GM18508 (cell line): Measurements from ENCODE around the gene DAPP1.
A peak's percentile ranks its signal among the peaks of the same experiment; 100 is the strongest.

Experiments
- ATAC-seq: cut with Tn5 transposase; IDR thresholded peaks from one replicate; pipeline ENCODE4 v1.9.1; 2021; ENCODE audit warnings: moderate number of reproducible peaks; ENCODE audit not compliant: insufficient read depth, unreplicated experiment

DAPP1 gene

DNA sequence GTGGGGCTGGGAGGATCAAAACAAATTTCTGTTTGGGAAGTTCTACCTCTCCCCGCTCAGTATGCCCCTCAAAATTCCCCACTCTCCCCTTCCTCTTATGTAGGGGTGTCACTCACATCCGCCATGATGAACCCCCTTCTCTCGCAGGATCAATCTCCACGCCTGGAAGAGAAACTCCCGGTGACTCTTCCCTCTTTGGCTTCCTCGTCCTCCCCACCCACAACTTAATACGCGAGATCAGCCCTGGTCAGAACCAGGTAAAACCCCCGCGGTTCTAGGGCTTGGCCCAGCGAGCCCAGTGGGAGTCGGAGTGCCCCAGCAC, 77.2 kb downstream of the DAPP1 start:
- no peak for ATAC-seq

DNA sequence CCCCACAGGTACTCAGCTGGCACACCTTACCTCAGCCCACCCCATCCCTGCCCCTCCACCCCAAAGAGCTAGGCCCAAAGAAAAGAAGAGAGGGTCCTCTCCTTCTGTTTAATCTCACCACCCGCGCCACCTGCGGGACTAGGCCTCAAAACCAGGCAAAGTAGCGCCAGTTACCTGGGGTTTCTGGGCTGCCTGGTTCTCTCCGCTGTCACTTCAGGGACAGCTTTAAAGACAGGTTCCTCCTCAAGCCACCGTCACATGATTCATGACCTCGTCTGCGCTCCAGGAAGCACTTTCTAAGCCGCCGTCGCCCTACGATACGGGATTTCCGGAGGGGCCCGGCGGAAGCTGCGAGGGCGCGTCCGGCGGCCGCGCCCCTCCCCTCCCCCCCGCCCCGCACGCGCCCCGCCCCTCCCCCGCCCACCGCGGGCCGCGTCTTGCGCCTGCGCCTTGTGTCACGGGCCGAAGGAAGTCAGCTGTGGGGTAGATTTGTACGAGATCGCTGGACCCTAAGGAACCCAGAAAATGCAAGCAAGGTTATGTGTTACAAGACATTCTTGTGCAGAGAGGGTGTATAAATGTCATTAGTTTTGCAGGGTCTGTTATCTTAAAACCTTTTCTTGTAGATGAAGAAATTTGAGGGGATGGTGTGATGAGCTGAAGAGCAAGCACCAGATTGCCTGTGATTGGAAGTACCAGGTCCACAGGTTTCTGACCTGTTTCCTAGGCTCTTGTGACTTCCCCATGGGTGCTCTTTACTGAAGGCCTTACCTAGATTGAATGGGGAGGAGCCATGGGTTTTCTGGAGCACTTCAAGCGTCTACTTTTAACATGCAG, 77.8 kb downstream of the DAPP1 start, which contains the start of gene LAMTOR3:
LAMTOR3 (minus strand) TSS at position 267 of the 837 bp plus-strand sequence. CDS start 464 bp downstream, outside the sequence.
- ATAC-seq, result peak; percentile 98

DNA sequence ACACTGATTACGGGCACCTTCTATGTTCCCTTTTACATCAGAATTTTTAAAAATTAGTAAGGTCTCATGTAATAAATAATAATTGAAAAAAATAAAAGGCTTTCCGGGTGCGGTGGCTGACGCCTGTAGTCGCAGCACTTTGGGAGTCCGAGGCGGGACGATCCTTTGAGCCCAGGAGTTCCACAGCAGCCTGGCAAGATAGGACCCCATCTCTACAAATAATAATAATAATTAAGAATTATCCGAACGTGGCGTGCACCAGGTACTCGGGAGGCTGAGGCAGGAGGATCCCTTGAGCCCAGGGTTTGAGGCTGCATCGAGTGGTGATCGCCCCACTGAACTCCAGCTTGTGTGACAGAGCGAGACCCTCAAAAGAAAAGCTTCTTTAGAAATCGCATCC, 78.4 kb downstream of the DAPP1 start:
- no peak for ATAC-seq

DNA sequence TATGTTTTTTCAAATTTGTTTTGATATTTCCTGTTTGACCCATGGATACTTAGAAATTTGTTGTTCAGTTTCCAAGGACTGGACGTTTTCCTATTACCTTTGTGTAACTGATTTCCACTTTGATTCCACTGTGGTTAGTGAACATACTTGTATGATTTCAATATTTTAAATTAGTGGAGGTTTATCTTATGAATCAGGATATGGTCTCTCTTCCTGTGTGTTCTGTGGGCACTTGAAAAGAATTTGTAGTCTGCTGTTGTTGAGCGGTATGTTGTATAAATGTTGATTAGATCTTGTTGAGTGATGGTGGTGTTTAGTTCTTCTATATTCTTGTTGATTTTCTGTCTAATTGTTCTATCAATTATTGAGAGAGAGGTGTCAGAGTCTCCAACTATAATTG, 98.8 kb downstream of the DAPP1 start:
- ATAC-seq, result no peak

DNA sequence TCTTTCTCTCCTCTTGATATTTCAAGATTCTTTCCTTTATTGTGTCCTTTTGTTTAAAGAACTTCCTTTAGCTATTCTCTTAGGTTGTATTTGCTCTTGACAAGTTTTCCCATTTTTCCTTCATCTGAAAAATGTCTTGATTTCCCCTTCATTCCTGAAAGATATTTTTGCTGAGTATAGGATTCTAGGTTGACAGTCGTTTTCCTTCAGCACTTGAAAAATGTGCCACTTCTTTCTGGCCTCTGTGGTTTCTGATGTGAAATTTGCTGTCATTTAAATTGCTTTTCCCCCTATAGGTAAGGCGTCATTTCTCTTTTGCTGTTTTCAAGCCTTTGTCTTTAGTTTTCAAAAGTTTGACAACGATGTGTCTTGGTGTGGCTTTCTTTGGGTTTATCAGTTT, 100.9 kb downstream of the DAPP1 start:
- no peak for ATAC-seq

DNA sequence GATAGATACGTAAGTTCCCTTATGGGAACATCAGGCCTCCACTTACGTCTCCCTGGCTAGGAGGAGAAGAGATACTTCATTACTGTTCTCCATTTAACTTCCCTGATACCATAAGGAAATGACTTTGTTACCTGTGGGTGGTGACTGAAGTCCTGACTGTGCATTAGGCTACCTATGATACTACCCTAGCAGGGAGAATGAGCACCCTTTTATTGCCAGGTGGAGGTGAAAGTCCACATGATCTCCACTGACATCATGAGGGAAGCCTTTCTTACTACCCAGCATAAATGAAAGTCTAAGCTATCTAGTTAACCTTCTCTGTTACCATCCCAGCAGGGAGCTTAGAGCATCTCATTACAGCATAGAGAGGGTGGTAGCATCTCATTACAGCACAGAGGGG, 102.0 kb downstream of the DAPP1 start:
- no peak for ATAC-seq
